Rectal smooth muscle tissue (tissue), 1 donor: Measurements from ENCODE around the gene VKORC1L1.
"Not testable (repeated sequence)": the region's sequence is repeated elsewhere in the genome, so short reads cannot be mapped to it uniquely, and the experiment has no call there.

Experiments
- H3K27ac ChIP-seq: one replicate; pipeline ENCODE4 v1.7.0; 2013; ENCODE audit warnings: low read depth, low read length, inconsistent platforms
- H3K27me3 ChIP-seq: one replicate; pipeline ENCODE4 v1.7.0; 2013; ENCODE audit warnings: low read length; ENCODE audit not compliant: control insufficient read depth, insufficient read depth
- H3K36me3 ChIP-seq: one replicate; pipeline ENCODE4 v1.7.0; 2013; ENCODE audit warnings: low read length; ENCODE audit not compliant: control insufficient read depth, insufficient read depth
- H3K4me1 ChIP-seq: one replicate; pipeline ENCODE4 v1.7.0; 2013; ENCODE audit warnings: low read length; ENCODE audit not compliant: control insufficient read depth, insufficient read depth
- H3K4me3 ChIP-seq: one replicate; pipeline ENCODE4 v1.7.0; 2013; ENCODE audit warnings: low read length
- H3K9ac ChIP-seq: one replicate; pipeline ENCODE4 v1.7.0; 2013; ENCODE audit warnings: low read length

VKORC1L1 gene

GRCh38 chr7:65925040-65925439 lies 52.2 kb downstream of the VKORC1L1 start:
- no peaks in the 10 kb centered on the region for H3K36me3 ChIP-seq

DNA sequence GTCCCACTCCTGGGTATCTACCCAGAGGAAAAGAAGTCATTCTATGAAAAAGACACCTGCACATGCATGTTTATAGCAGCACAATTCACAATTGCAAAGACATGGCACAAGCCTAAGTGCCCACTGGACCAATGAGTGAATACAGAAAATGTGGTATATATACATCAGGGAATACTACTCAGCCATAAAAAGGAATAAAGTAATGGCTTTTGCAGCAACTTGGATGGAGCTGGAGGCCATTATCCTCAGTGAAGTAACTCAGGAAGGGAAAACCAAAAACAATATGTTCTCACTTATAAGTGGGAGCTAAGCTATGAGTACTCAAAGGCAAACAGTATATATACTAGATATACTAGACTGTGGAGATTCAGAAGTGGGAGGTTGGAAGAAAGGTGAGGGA lies 53.7 kb downstream of the VKORC1L1 start:
- Histone ChIP-seq H3K27me3 (no peaks in the 10 kb centered on the region), H3K4me3 (no peak overlapping the region), H3K4me1 (no peaks in the 10 kb centered on the region), H3K36me3 (no peaks in the 10 kb centered on the region), H3K9ac (no peak overlapping the region), H3K27ac (no peak overlapping the region)

More at GRCh38 chr7:65925040-65925439, 52.2 kb downstream of the VKORC1L1 start:
- H3K4me3 ChIP-seq: no peak overlapping the region
- H3K27ac ChIP-seq: no peak overlapping the region
- no peak overlapping the region for H3K9ac ChIP-seq
- no peaks in the 10 kb centered on the region for H3K27me3 ChIP-seq
- H3K4me1 ChIP-seq: no peaks in the 10 kb centered on the region

DNA sequence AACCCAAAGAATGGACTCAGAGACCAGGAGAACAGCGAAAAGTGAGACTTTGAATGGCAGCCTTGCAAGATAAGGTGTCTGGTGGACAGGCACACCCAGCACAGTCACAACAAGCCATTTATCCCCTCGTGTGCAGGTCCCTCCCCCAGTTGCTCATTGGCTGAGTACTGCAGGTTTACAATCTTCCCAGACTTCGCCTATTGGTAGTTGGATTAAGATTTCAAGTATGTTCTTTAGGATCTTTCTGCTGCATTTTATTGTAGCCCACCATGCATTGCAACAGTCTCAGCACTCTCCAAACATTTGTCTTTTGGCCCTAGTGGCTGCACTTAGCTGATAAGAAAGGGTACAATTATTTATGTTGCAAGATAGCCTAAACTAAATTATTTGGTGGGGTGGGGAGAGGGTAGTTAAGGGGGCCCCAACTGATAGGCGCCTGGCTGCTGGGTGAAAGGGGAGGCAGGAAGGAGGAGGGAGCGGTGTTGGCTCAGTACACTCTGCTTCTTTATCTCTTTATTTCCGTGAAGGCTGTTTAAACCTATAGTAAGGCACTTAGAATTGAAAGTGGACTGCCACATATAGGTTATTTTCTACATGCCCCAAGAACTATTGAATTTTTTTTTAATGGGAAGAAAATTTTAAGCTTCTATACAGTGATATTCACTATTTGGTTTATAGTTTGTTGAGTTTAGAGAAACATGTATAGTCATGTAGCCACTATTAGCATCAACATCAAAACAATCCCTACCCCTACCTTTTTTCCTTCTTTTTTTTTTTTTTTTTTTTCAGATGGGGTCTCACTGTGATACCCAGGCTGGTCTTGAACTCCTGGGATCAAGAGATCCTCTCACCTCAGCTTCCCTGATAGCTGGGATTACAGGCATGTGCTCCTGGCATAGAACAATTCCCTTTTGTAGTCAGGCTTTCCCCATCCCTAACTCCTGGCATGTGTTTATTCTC lies 54.9 kb downstream of the VKORC1L1 start:
- H3K27me3 ChIP-seq: no peaks in the 10 kb centered on the region
- H3K4me3 ChIP-seq: no peak overlapping the region
- no peaks in the 10 kb centered on the region for H3K36me3 ChIP-seq
- H3K4me1 ChIP-seq: no peaks in the 10 kb centered on the region
- H3K27ac ChIP-seq: no peak overlapping the region
- no peak overlapping the region for H3K9ac ChIP-seq

DNA sequence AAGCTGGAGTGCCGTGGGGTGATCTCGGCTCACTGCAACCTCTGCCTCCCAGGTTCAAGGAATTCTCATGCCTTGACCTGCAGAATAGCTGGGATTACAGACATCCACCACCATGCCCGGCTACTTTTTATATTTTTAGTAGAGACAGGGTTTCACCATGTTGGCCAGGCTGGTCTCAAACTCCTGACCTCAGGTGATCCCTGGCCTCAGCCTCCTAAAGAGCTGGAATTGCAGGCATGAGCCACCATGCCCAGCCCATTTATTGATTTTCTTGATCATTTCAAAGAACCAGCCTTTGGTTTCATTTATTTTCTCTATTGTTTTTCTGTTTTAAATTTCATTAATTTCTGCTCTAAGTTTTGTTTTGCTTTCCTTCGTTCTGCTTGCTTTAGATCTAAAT lies 58.8 kb downstream of the VKORC1L1 start:
- Histone ChIP-seq H3K27ac (no peak overlapping the region), H3K36me3 (no peaks in the 10 kb centered on the region), H3K9ac (no peak overlapping the region), H3K4me3 (no peak overlapping the region), H3K4me1 (no peaks in the 10 kb centered on the region), H3K27me3 (no peaks in the 10 kb centered on the region)

GRCh38 chr7:65937296-65937695 lies 64.4 kb downstream of the VKORC1L1 start:
- Histone ChIP-seq H3K9ac (no peak overlapping the region), H3K4me1 (no peaks in the 10 kb centered on the region), H3K4me3 (no peak overlapping the region), H3K27me3 (no peaks in the 10 kb centered on the region), H3K27ac (no peak overlapping the region), H3K36me3 (no peaks in the 10 kb centered on the region)

- H3K4me3 ChIP-seq: no peak overlapping the region
- H3K36me3 ChIP-seq: no peaks in the 10 kb centered on the region
- no peak overlapping the region for H3K27ac ChIP-seq
- no peaks in the 10 kb centered on the region for H3K4me1 ChIP-seq
- H3K27me3 ChIP-seq: no peaks in the 10 kb centered on the region
- no peak overlapping the region for H3K9ac ChIP-seq
Measured at GRCh38 chr7:65938336-65938895, 65.5 kb downstream of the VKORC1L1 start.

DNA sequence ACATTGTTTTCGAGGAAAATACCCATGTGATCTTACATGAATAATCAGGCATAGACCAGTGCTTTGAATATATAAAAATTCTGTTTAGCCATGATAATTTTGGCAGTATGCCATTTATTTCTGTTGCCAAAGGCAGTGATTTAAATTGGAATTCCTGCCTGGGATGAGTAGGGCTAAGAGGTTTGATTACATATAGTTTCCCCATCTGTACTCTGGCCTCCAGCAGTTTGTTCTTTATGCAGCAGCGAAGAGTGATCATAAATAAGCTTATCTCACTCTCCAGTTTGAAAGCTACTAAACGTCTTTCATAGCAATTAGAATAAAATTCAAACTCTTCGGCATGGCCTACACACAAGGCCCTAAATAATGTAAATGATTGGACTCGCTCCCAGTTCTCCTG lies 72.9 kb downstream of the VKORC1L1 start:
- H3K27me3 ChIP-seq, H3K4me3 ChIP-seq, H3K9ac ChIP-seq, H3K4me1 ChIP-seq, H3K36me3 ChIP-seq, H3K27ac ChIP-seq: not testable (repeated sequence)

DNA sequence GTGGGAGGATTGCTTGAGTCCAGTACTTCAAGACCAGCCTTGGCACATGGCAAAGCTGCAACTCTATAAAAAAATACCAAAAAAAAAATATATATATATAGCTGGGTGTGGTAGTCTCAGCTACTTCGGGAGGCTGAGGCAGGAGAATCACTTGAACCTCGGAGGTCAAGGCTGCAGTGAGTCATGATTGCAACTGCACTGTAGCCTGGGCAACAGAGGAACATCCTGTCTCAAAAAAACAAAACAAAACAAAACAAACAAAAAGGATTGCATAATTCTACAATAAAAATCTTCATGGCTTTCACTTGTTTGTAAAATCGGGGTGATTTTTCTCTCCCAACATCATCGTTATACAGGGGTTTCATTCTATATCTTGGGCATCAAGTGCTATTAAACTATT lies 74.0 kb downstream of the VKORC1L1 start:
- no peaks in the 10 kb centered on the region for H3K27me3 ChIP-seq
- H3K27ac ChIP-seq: no peak overlapping the region
- no peak overlapping the region for H3K9ac ChIP-seq
- no peaks in the 10 kb centered on the region for H3K4me1 ChIP-seq
- no peak overlapping the region for H3K4me3 ChIP-seq
- H3K36me3 ChIP-seq: no peaks in the 10 kb centered on the region

- Histone ChIP-seq H3K27me3 (no peaks in the 10 kb centered on the region), H3K9ac (no peak overlapping the region), H3K4me3 (no peak overlapping the region), H3K36me3 (peaks cover 3% of the 10 kb centered on the region), H3K27ac (no peak overlapping the region), H3K4me1 (no peaks in the 10 kb centered on the region)
Measured at GRCh38 chr7:65951837-65952578, 79.1 kb downstream of the VKORC1L1 start.

DNA sequence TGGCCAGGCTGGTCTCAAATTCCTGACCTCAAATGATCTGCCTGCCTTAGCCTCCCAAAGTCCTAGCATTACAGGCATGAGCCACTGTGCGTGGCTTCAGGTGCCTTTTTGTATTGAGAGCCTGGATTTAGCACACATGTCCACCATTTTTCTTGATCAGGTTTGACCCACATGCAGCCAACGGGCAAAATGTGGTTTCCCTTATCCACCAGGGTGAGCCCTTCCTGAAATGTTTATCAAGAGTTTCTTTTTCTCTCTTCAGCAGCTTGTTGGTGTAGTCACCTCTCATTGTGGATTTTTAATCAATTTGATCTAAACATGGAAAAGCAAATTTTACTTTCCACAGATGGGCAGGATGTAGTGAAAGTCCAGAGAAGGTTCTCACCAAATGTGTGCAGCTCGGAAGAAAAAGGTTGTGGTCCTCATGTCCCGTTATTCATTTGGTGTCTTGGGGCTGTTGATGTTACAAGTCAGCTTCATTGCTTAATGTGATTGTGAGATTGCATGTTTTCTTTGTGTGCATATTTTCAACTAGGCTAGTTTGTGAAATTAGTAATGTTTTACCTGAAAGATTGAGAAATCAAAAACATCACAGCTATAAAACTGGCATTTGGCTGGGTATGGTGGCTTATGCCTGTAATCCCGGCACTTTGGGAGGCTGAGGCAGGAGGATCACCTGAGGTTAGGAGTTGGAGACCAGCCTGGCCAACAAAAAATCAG lies 80.3 kb downstream of the VKORC1L1 start:
- Histone ChIP-seq H3K27ac (no peak overlapping the region), H3K9ac (no peak overlapping the region), H3K36me3 (peaks cover 3% of the 10 kb centered on the region), H3K4me3 (no peak overlapping the region), H3K4me1 (no peaks in the 10 kb centered on the region), H3K27me3 (no peaks in the 10 kb centered on the region)

- Histone ChIP-seq H3K9ac (no peak overlapping the region), H3K4me1 (no peaks in the 10 kb centered on the region), H3K27ac (no peak overlapping the region), H3K27me3 (no peaks in the 10 kb centered on the region), H3K36me3 (peaks cover 3% of the 10 kb centered on the region), H3K4me3 (no peak overlapping the region)
Measured at GRCh38 chr7:65953890-65954450, 81.1 kb downstream of the VKORC1L1 start.

- Histone ChIP-seq H3K4me1 (no peaks in the 10 kb centered on the region), H3K4me3 (no peak overlapping the region), H3K36me3 (peaks cover 11% of the 10 kb centered on the region), H3K27me3 (no peaks in the 10 kb centered on the region), H3K27ac (no peak overlapping the region), H3K9ac (no peak overlapping the region)
Measured at GRCh38 chr7:65955718-65956117, 82.8 kb downstream of the VKORC1L1 start.
